Fibroblast of mammary gland (primary cell): ENCODE measurements around the gene HTRA2.
A peak's percentile ranks its signal among the peaks of the same experiment; 100 is the strongest.

Source experiments
- DNase-seq: peaks from one replicate; pipeline ENCODE4 v3.0.0-alpha.2; 2010; ENCODE audit warnings: low read depth
- H3K4me3 ChIP-seq: 2 replicates; pipeline ENCODE4 v1.5.1; 2011; ENCODE audit warnings: low read depth, mild to moderate bottlenecking, low read length, moderate library complexity; ENCODE audit not compliant: control insufficient read depth
- TF ChIP-seq, protein P1 (sequence below): conservative IDR thresholded peaks from 2 replicates; pipeline ENCODE4 v1.5.1; 2011; ENCODE audit warnings: low read depth, low read length, inconsistent platforms; ENCODE audit not compliant: control insufficient read depth, insufficient read depth

The HTRA2 gene

GRCh38 chr2:74497777-74498499, 31.8 kb upstream of the HTRA2 start:
- peak overlapping the region; percentile 37 for H3K4me3 ChIP-seq
- TF ChIP-seq, protein P1, sequence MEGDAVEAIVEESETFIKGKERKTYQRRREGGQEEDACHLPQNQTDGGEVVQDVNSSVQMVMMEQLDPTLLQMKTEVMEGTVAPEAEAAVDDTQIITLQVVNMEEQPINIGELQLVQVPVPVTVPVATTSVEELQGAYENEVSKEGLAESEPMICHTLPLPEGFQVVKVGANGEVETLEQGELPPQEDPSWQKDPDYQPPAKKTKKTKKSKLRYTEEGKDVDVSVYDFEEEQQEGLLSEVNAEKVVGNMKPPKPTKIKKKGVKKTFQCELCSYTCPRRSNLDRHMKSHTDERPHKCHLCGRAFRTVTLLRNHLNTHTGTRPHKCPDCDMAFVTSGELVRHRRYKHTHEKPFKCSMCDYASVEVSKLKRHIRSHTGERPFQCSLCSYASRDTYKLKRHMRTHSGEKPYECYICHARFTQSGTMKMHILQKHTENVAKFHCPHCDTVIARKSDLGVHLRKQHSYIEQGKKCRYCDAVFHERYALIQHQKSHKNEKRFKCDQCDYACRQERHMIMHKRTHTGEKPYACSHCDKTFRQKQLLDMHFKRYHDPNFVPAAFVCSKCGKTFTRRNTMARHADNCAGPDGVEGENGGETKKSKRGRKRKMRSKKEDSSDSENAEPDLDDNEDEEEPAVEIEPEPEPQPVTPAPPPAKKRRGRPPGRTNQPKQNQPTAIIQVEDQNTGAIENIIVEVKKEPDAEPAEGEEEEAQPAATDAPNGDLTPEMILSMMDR, result no peak
- DNase-seq, result no peak

GRCh38 chr2:74498500-74499266, 31.1 kb upstream of the HTRA2 start:
- DNase-seq, result peak; percentile 58
- TF ChIP-seq, protein P1, result no peak
- peak overlapping the region; percentile 37 for H3K4me3 ChIP-seq

GRCh38 chr2:74499267-74499939, 30.3 kb upstream of the HTRA2 start, which contains the start of gene LBX2:
Gene LBX2 (minus strand): TSS chr2:74499603. CDS start chr2:74499537, 66 bp downstream.
- H3K4me3 ChIP-seq, result peak within 1 kb of the TSS; percentile 37
- TF ChIP-seq, protein P1, result no peak
- no peak for DNase-seq

DNA sequence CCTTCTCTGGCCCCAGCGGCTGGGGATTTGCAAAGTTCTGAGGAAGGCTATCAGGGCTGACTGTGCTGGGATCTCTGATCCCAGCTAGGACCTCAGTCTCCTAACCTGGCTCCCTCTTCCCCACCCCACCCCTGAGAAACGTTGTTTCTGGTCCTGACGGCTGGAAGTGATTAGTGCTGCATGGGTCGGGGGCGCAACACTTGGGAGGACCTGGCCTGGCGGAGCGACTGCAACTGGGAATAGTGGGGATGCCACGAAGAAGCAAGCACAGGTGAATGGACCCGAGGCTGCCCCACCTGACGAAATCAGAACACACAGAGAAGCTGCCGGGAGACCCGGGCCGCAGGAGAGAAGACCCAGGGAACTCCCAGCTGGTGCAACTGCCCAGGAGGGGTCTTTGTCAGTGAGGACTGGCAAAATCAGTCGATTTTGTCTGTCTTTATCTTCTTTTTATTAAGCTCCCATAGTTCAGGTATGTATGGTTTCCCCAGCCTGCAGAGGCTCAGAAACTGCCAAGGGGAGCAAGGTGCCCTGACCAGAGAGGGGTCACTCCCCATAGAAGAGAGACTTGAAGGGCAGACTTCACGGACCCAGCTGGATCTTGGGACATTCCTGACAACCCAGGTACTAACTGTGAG, 29.7 kb upstream of the HTRA2 start:
- H3K4me3 ChIP-seq, result no peak overlapping the region
- no peak for DNase-seq

DNA sequence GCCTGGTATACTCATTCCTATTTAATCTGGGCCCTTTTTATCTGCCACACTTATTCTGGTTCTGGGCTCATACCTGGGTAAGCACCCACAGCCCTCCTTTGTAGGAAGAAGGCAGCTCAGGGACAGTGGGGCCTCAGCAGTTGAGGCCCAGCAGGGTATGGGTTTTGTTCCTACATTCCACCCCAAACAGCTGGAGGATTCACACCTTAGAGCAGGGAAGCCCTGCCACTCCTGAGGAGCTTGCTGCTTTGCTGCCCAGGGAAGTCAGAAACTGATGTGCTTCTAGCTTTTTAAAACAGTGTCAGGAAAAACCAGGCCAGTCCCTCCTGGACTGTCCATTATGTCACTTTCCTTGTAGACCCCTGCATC, 29.2 kb upstream of the HTRA2 start:
- no peak for DNase-seq
- no peak overlapping the region for H3K4me3 ChIP-seq
- TF ChIP-seq, protein P1, result no peak

More for the DNA sequence above, 29.7 kb upstream of the HTRA2 start:
- TF ChIP-seq, protein P1, result no peak

GRCh38 chr2:74501335-74502071, 28.2 kb upstream of the HTRA2 start:
- TF ChIP-seq, protein P1, result no peak
- H3K4me3 ChIP-seq, result no peak overlapping the region
- no peak for DNase-seq
